HG03066 (cell line): ENCODE data around the gene EMP2.

Experiments
- ATAC-seq: cut with Tn5 transposase; IDR thresholded peaks from one replicate; pipeline ENCODE4 v1.9.1; 2021; ENCODE audit warnings: low read depth; ENCODE audit not compliant: unreplicated experiment

Gene EMP2

GRCh38 chr16:10610499-10611184, 30.2 kb upstream of the EMP2 start:
- no peak for ATAC-seq

- no peak for ATAC-seq
Measured at GRCh38 chr16:10609402-10609774, 29.0 kb upstream of the EMP2 start.

- no peak for ATAC-seq
Measured at GRCh38 chr16:10608687-10609401, 28.4 kb upstream of the EMP2 start.

GRCh38 chr16:10607157-10607556, 26.8 kb upstream of the EMP2 start:
- ATAC-seq = no peak

- no peak for ATAC-seq
Measured at GRCh38 chr16:10606607-10607006, 26.2 kb upstream of the EMP2 start.

GRCh38 chr16:10605636-10606035, 25.2 kb upstream of the EMP2 start:
- no peak for ATAC-seq

- ATAC-seq = no peak
Measured at GRCh38 chr16:10601444-10602408, 21.3 kb upstream of the EMP2 start.

GRCh38 chr16:10600782-10601443, 20.5 kb upstream of the EMP2 start:
- no peak for ATAC-seq

- no peak for ATAC-seq
Measured at GRCh38 chr16:10599626-10600025, 19.2 kb upstream of the EMP2 start.

GRCh38 chr16:10598157-10598556, 17.8 kb upstream of the EMP2 start:
- no peak for ATAC-seq

- no peak for ATAC-seq
Measured at GRCh38 chr16:10597187-10597601, 16.8 kb upstream of the EMP2 start.

- ATAC-seq = no peak
Measured at GRCh38 chr16:10594312-10594950, 14.0 kb upstream of the EMP2 start.

GRCh38 chr16:10592611-10593010, 12.2 kb upstream of the EMP2 start:
- ATAC-seq = no peak

GRCh38 chr16:10590342-10590741, 9.9 kb upstream of the EMP2 start:
- no peak for ATAC-seq

- ATAC-seq = no peak
Measured at GRCh38 chr16:10589109-10589508, 8.7 kb upstream of the EMP2 start.

- ATAC-seq = no peak
Measured at GRCh38 chr16:10587622-10588021, 7.2 kb upstream of the EMP2 start.

GRCh38 chr16:10584981-10585438, 4.6 kb upstream of the EMP2 start:
- ATAC-seq = no peak

GRCh38 chr16:10583269-10583668, 2.9 kb upstream of the EMP2 start:
- ATAC-seq = no peak

- no peak for ATAC-seq
Measured at GRCh38 chr16:10581507-10581906, 1.1 kb upstream of the EMP2 start.

- ATAC-seq = no peak
Measured at GRCh38 chr16:10580883-10581247, 467 bp upstream of the EMP2 start.
